NOMO-1 (cell line): Measurements from ENCODE around the gene KIT.
"Not testable (repeated sequence)": the region's sequence is repeated elsewhere in the genome, so short reads cannot be mapped to it uniquely, and the experiment has no call there.

Experiments
- DNase-seq, 2 experiments: peaks; one replicate each; lab custom pipeline; 2025; ENCODE audit not compliant: unreplicated experiment in 2 of 2; lab: John Stamatoyannopoulos, UW

Gene KIT

GRCh38 chr4:54657551-54658251 is at the start of gene KIT:
KIT (plus strand) TSS chr4:54657957; CDS start chr4:54658015, 58 bp downstream.
- peak; percentile 17 to 58 for DNase-seq

- DNase-seq, result no peak
These were observed 48.4 kb upstream of the KIT start for GRCh38 chr4:54609310-54609709.

- no peak for DNase-seq
These were observed 43.6 kb upstream of the KIT start for GRCh38 chr4:54614149-54614548.

GRCh38 chr4:54620773-54621172 is 37.0 kb upstream of the KIT start:
- no peak for DNase-seq

- no peak for DNase-seq
These were observed 32.4 kb upstream of the KIT start for GRCh38 chr4:54625391-54625790.

- no peak for DNase-seq
These were observed 31.6 kb upstream of the KIT start for GRCh38 chr4:54626113-54626512.

- DNase-seq, result no peak
These were observed 25.2 kb upstream of the KIT start for GRCh38 chr4:54632537-54632936.

- DNase-seq, result not testable (repeated sequence)
These were observed 24.5 kb upstream of the KIT start for GRCh38 chr4:54633102-54633740.

GRCh38 chr4:54635318-54635717 is 22.4 kb upstream of the KIT start:
- no peak for DNase-seq

- DNase-seq, result no peak
These were observed 20.4 kb upstream of the KIT start for GRCh38 chr4:54637325-54637724.

- DNase-seq, result not testable (repeated sequence)
These were observed 16.7 kb upstream of the KIT start for GRCh38 chr4:54641101-54641500.

- no peak for DNase-seq
These were observed 14.6 kb upstream of the KIT start for GRCh38 chr4:54643172-54643571.

- no peak for DNase-seq
These were observed 13.6 kb upstream of the KIT start for GRCh38 chr4:54643958-54644751.

GRCh38 chr4:54645830-54646229 is 11.9 kb upstream of the KIT start:
- no peak for DNase-seq

- DNase-seq, result no peak
These were observed 10.7 kb upstream of the KIT start for GRCh38 chr4:54647070-54647469.

GRCh38 chr4:54651050-54651449 is 6.7 kb upstream of the KIT start:
- DNase-seq, result no peak

GRCh38 chr4:54654753-54655152 is 3.0 kb upstream of the KIT start:
- no peak for DNase-seq

- DNase-seq, result no peak
These were observed 589 bp upstream of the KIT start for GRCh38 chr4:54657185-54657550.

GRCh38 chr4:54658252-54659093 is 716 bp downstream of the KIT start:
- DNase-seq, result peak; percentile 67 to 83

- peak in 1 of 2 experiments; percentile 49 for DNase-seq
These were observed 1.6 kb downstream of the KIT start for GRCh38 chr4:54659313-54659712.
